Thoracic aorta (tissue), 2 donors: Measurements from ENCODE around the gene TRERF1. TPM values are rescaled to one million over a fixed set of nuclear protein-coding genes. Genes with fewer than 3 reads are reported as not detected.
"Not testable (repeated sequence)": the region's sequence is repeated elsewhere in the genome, so short reads cannot be mapped to it uniquely, and the experiment has no call there.

ENCODE experiments used
- ATAC-seq: fragments of 150-250 bp; one replicate; pipeline ENCODE4 v1.8.0; 2017; ENCODE audit warnings: low read depth; ENCODE audit not compliant: insufficient number of reproducible peaks, low FRiP score
- DNase-seq: peaks from one replicate; pipeline ENCODE4 v3.0.0-alpha.2; 2020; ENCODE audit warnings: low spot score
- H3K27ac ChIP-seq, 2 donors: fragments of 200-600 bp; sonication (generic); 1 replicate in 1 of 2; 2 replicates in 1 of 2; pipeline ENCODE4 v1.5.1; 2016; ENCODE audit warnings: mild to moderate bottlenecking in 2 of 2, moderate library complexity in 2 of 2
- H3K27me3 ChIP-seq: fragments of 200-600 bp; sonication (generic); replicated peaks from 2 replicates; pipeline ENCODE4 v1.6.0; 2016; ENCODE audit warnings: mild to moderate bottlenecking; ENCODE audit not compliant: insufficient read depth
- H3K36me3 ChIP-seq: fragments of 200-600 bp; sonication (generic); one replicate; pipeline ENCODE4 v1.5.1; 2016
- H3K4me1 ChIP-seq, 2 donors: fragments of 200-600 bp; sonication (generic); 1 replicate in 1 of 2; 2 replicates in 1 of 2; pipeline versions ENCODE4 v1.5.1 to v1.6.0; 2016; ENCODE audit warnings: low read depth in 2 of 2, mild to moderate bottlenecking in 1 of 2; ENCODE audit not compliant: control insufficient read depth in 1 of 2
- H3K4me3 ChIP-seq: fragments of 200-600 bp; sonication (generic); 2 replicates; pipeline ENCODE4 v1.5.1; 2016; ENCODE audit warnings: mild to moderate bottlenecking
- H3K9me3 ChIP-seq: fragments of 200-600 bp; sonication (generic); 2 replicates; pipeline ENCODE4 v1.5.1; 2016
- total RNA-seq, 2 donors: library from RNA; depleted of rRNA; stranded (reverse); fragments of >200 nt; gene quantifications; one replicate each; pipeline versions ENCODE4 v1.1.0 to v1.2.3, GENCODE V29; 2016
- TF ChIP-seq, protein P1 (sequence below): fragments of 200-600 bp; sonication (generic); IDR thresholded peaks from one replicate; pipeline ENCODE4 v1.5.1; 2019; ENCODE audit warnings: antibody characterized with exemption

Gene TRERF1
- total RNA-seq, 2 donors from 2014 or later: 4.6 to 5.0 TPM

DNA sequence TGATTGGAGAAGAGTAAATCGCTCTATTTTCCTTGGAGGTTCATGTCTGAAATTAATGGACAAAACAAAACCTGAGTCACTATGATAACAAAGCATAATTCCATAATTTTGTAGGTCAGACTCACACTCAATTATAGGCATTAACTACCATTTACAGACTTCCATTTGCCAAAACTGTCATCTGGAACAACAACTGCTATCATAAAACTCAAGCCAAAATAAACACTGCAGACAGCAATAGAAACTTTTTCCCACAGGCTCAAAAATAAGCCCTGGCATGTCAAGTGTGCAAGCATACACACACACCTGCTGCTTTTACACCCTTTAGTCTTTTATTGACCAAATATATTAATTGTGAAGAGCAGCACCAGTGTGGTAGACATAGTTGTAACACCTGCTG, 241.2 kb downstream of the TRERF1 start:
- Histone ChIP-seq H3K4me1 (no peaks in the 10 kb centered on the region), H3K27ac (no peak overlapping the region), H3K27me3 (no peaks in the 10 kb centered on the region), H3K4me3 (no peak overlapping the region), H3K9me3 (no peaks in the 10 kb centered on the region), H3K36me3 (peaks cover 37% of the 10 kb centered on the region)
- DNase-seq (no peak), ATAC-seq (no peak)
- TF ChIP-seq, protein P1, sequence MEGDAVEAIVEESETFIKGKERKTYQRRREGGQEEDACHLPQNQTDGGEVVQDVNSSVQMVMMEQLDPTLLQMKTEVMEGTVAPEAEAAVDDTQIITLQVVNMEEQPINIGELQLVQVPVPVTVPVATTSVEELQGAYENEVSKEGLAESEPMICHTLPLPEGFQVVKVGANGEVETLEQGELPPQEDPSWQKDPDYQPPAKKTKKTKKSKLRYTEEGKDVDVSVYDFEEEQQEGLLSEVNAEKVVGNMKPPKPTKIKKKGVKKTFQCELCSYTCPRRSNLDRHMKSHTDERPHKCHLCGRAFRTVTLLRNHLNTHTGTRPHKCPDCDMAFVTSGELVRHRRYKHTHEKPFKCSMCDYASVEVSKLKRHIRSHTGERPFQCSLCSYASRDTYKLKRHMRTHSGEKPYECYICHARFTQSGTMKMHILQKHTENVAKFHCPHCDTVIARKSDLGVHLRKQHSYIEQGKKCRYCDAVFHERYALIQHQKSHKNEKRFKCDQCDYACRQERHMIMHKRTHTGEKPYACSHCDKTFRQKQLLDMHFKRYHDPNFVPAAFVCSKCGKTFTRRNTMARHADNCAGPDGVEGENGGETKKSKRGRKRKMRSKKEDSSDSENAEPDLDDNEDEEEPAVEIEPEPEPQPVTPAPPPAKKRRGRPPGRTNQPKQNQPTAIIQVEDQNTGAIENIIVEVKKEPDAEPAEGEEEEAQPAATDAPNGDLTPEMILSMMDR: no peak

DNA sequence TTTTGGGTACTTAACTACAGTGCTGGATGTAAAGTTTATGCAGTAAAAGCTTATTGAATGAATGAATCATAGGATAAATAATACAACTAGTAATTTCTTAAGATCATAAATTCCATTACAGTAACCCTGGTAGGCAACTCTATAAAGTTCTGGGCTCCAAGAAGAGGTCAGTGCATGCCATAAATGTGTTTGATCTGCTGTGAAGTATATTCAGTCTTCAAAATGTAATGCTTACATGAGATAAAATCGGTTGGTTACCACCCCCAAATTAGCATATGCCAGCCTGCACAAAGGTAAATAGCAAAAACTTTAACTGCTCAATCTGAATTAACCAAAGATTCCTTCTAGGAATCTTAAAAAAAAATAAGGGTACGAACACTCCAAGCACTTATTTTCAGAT, 244.2 kb downstream of the TRERF1 start:
- peaks cover 38% of the 10 kb centered on the region for H3K36me3 ChIP-seq
- H3K27me3 ChIP-seq, ATAC-seq, H3K4me1 ChIP-seq, DNase-seq, H3K9me3 ChIP-seq, H3K4me3 ChIP-seq, H3K27ac ChIP-seq: not testable (repeated sequence)

DNA sequence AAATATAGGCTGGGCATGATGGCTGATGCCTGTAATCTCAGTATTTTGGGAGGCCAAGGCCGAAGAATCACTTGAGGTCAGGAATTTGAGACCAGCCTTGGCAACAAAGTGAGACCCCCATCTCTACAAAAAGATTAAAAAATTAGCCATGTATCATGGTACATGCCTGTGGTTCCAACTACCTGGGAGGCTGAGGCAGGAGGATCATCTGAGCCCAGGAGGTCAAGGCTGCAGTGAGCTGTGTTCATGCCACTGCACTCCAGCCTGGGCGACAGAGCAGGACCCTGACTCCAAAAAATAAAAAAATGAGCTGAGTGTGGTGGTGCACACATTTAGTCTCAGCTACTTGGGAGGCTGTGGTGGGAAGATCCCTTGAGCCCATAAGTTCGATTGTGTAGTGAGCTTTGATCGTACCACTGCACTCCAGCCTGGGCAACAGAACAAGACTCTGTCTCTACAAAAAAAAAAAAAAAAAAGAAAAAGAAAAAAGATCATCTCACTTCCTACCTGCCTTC, 246.9 kb downstream of the TRERF1 start:
- peaks cover 24% of the 10 kb centered on the region for H3K36me3 ChIP-seq
- H3K4me1 ChIP-seq: peaks cover 0 to 7% of the 10 kb centered on the region in 2 donors
- H3K4me3 ChIP-seq: no peak overlapping the region
- H3K9me3 ChIP-seq: no peaks in the 10 kb centered on the region
- TF ChIP-seq, protein P1: no peak
- DNase-seq: no peak
- no peak for ATAC-seq
- H3K27me3 ChIP-seq: no peaks in the 10 kb centered on the region
- H3K27ac ChIP-seq: no peak overlapping the region

DNA sequence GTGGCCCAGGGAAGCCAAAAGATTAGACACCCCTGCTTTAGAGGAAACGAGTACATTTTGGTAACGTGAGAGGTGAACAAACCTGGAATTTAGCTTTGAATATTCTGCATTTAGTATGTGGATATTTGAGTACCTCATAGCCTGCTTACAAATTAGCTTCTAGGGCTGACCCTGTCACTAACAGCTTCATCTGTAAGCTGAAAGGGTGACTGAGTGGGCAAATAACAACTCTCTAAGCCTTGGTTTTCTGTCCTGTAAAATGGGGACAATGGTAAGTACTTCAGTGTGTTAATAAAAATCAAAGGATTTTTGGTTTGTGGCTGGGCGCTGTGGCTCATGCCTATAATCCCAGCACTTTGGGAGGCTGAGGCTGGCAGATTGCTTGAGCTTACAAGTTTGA, 248.5 kb downstream of the TRERF1 start:
- TF ChIP-seq, protein P1: no peak
- H3K27me3 ChIP-seq: no peaks in the 10 kb centered on the region
- peaks cover 0 to 7% of the 10 kb centered on the region in 2 donors for H3K4me1 ChIP-seq
- no peak overlapping the region for H3K4me3 ChIP-seq
- DNase-seq: no peak
- peaks cover 9% of the 10 kb centered on the region for H3K36me3 ChIP-seq
- no peaks in the 10 kb centered on the region for H3K9me3 ChIP-seq
- ATAC-seq: no peak
- no peak overlapping the region for H3K27ac ChIP-seq

DNA sequence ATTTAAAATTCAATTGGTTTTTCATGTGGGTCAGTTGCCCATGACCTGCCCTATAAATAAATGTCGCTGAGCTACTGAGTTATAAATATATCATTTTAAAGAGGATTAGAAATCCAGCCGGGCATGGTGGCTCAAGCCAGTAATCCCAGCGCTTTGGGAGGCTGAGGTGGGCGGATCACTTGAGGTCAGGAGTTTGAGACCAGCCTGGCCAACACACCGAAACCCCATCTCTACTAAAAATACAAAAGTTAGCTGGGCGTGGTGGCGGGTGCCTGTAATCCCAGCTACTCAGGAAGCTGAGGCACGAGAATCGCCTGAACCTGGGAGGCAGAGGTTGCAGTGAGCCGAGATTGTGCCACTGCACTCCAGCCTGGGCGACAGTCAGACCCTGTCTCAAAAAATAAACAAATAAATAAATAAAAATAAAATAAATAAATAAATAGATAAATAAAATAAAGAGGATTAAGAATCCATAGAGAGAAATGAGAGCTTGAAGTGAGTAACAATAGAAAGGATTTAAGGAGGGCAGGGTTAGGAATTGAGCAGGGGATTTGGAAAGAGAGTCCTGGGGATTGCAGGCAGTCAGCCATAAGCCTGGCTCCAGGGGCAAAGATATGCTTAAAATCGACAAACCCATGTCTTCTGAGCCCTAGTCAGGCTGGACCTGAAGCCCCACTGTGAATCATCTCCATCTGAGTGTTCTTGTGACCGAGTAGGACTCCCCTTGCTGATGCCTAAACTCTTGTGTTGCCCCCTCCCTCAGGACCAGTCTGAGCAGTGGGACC, 249.4 kb downstream of the TRERF1 start:
- H3K4me3 ChIP-seq, DNase-seq, H3K27ac ChIP-seq, ATAC-seq, H3K4me1 ChIP-seq, H3K27me3 ChIP-seq, H3K9me3 ChIP-seq, H3K36me3 ChIP-seq: not testable (repeated sequence)

DNA sequence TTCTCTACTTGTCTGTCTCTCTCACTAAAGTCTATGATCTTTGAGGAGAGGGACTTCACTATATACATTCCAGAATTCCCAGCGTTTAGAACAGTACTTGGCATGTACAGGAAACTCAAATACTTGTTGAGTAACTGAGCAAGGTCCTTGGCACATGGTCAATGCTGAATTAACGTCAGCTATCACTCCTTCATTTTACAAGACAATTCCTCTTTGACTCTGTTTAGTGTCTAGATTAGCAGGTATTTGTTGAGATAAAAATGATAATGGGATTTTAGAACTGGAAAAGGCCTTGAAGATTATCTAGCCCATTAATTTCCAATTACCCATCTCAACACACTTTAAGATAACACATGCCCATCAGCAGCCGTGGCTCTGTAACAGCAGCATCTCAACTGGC, 250.3 kb downstream of the TRERF1 start:
- Histone ChIP-seq H3K27ac (no peak overlapping the region), H3K36me3 (peaks cover 6% of the 10 kb centered on the region), H3K27me3 (no peaks in the 10 kb centered on the region), H3K4me1 (peaks cover 0 to 7% of the 10 kb centered on the region in 2 donors), H3K9me3 (no peaks in the 10 kb centered on the region), H3K4me3 (no peak overlapping the region)
- no peak for ATAC-seq
- no peak for DNase-seq
- TF ChIP-seq, protein P1: no peak
